HL-60 (cell line): ENCODE data around the gene GDAP1L1.

Experiments used
- DNase-seq, 2 experiments: peaks; one replicate each; pipeline ENCODE4 v3.0.0-alpha.2; 2010 to 2020; ENCODE audit warnings: low read depth in 1 of 2, low spot score in 1 of 2
- H3K27ac ChIP-seq: fragments of 250-450 bp; sonication (Bioruptor Pico); replicated peaks from 2 replicates; pipeline ENCODE4 v1.5.1; 2020; ENCODE audit warnings: mild to moderate bottlenecking, moderate library complexity
- H3K27me3 ChIP-seq: fragments of 250-450 bp; sonication (Bioruptor Pico); 2 replicates; pipeline ENCODE4 v1.5.1; 2021; ENCODE audit warnings: mild to moderate bottlenecking, moderate library complexity; ENCODE audit not compliant: insufficient read depth, poor library complexity, severe bottlenecking
- H3K4me3 ChIP-seq: replicated peaks from 2 replicates; pipeline ENCODE4 v1.5.1; 2011; ENCODE audit warnings: mild to moderate bottlenecking, control low read depth, low read length; ENCODE audit not compliant: insufficient read depth
- GABPA ChIP-seq: IDR thresholded peaks from 2 replicates; pipeline ENCODE4 v1.6.1; 2012; ENCODE audit warnings: low read depth
- POLR2AphosphoS5 ChIP-seq: IDR thresholded peaks from 2 replicates; pipeline ENCODE4 v1.6.1; 2012; ENCODE audit warnings: low read depth
- SPI1 ChIP-seq: IDR thresholded peaks from 2 replicates; pipeline ENCODE4 v1.6.1; 2012; ENCODE audit warnings: low read depth, mild to moderate bottlenecking, borderline replicate concordance
- TF ChIP-seq, protein P1 (sequence below): IDR thresholded peaks from 2 replicates; pipeline ENCODE4 v1.6.1; 2012; ENCODE audit warnings: low read depth; ENCODE audit not compliant: insufficient replicate concordance
- TF ChIP-seq, protein P2 (sequence below): IDR thresholded peaks from one replicate; pipeline ENCODE4 v1.5.1; 2011; ENCODE audit warnings: low read length, control low read depth, inconsistent platforms; ENCODE audit not compliant: insufficient read depth

The GDAP1L1 gene

DNA sequence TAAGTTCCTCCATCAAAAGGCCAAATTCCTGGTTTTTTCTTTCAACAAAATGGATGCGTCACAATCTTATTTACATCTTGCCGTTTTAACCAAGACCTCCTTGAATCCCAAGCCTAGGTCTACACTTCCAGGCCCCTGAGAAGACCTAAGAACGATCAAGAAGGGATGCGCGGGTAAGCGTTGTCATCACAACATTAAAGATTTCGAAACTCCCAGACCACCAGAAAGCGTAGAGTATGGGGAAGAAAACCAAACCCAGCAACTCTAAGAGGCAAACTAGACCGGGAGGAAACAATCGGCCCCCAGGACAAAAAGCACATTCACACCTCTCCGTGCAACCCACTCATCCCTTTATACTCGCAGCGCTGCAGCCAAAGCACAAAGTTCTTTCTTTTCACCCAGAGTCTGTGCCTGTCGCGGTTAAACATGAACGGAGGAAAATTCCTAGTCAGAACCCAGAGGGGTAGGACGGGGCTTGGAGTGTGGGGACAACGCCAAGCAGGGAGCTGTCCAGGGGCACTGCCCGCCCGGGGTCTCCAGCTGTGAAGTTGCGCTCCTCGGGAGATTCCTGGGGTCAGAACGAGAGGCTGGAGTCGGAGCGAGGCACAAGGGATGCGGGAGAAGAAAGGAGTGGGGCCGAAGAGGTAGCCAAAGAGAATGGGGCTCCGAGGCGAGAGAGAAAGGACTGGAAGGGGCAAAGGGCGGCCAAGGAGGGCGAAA lies 37.3 kb upstream of the GDAP1L1 start:
- Histone ChIP-seq H3K27ac (peak overlapping the region; percentile 92), H3K4me3 (peak overlapping the region; percentile 96), H3K27me3 (no peaks in the 10 kb centered on the region)
- DNase-seq: peak in 1 of 2 experiments; percentile 23
- no peak for TF ChIP-seq GABPA
- TF ChIP-seq, protein P1, sequence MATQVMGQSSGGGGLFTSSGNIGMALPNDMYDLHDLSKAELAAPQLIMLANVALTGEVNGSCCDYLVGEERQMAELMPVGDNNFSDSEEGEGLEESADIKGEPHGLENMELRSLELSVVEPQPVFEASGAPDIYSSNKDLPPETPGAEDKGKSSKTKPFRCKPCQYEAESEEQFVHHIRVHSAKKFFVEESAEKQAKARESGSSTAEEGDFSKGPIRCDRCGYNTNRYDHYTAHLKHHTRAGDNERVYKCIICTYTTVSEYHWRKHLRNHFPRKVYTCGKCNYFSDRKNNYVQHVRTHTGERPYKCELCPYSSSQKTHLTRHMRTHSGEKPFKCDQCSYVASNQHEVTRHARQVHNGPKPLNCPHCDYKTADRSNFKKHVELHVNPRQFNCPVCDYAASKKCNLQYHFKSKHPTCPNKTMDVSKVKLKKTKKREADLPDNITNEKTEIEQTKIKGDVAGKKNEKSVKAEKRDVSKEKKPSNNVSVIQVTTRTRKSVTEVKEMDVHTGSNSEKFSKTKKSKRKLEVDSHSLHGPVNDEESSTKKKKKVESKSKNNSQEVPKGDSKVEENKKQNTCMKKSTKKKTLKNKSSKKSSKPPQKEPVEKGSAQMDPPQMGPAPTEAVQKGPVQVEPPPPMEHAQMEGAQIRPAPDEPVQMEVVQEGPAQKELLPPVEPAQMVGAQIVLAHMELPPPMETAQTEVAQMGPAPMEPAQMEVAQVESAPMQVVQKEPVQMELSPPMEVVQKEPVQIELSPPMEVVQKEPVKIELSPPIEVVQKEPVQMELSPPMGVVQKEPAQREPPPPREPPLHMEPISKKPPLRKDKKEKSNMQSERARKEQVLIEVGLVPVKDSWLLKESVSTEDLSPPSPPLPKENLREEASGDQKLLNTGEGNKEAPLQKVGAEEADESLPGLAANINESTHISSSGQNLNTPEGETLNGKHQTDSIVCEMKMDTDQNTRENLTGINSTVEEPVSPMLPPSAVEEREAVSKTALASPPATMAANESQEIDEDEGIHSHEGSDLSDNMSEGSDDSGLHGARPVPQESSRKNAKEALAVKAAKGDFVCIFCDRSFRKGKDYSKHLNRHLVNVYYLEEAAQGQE: peak; percentile 82

DNA sequence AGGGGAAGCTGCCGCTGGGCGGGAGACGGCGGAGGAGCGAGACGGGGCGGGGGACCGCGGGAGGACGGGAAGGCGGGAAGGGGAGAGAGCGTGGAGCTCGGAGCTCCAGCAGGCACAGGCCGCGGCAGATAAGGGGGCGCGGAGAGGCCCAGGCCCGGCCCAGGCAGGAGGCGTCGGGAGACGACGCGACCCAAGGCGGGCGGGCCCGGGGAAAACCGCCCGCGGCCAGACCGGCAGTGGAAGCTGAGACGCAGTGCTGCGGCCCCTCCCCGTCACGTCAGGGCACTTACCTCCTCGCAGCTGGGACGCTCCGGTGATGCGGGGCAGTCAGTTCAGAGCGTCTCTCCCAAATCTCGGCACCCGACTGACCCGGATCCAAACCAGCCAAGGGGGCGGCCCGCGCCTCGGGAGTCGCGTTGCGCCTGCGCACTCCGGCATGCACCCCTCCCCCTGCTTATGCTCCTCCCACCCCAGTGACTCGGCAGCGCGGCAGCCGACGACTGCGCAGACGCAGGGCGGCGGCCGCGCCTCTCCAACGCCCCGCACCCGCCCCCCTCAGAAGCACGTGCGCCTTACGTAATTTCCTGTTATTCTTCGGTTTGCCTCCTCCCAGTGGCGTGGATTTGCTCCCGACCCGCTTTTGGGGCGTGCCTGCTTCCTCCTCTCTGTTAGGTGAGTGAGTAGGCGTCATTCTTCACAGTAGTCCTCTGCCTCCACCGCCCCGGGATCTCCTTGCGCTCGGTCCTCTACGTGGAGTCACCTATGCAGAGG lies 36.5 kb upstream of the GDAP1L1 start, which contains the start of gene OSER1:
Gene OSER1 (minus strand): TSS at position 366 of the 771 bp plus-strand sequence. CDS start 3,814 bp downstream, outside the sequence.
- H3K27ac ChIP-seq: peak within 1 kb of the TSS; percentile 92
- peak within 1 kb of the TSS; percentile 96 for H3K4me3 ChIP-seq
- TF ChIP-seq POLR2AphosphoS5 (peak; percentile 83), GABPA (0 out of 2 replicates have a peak, but pooled peaks have one; percentile 13), SPI1 (peak; percentile 63; the same call in 1 of the 2 replicates)
- TF ChIP-seq, protein P1: peak; percentile 44
- TF ChIP-seq, protein P2, sequence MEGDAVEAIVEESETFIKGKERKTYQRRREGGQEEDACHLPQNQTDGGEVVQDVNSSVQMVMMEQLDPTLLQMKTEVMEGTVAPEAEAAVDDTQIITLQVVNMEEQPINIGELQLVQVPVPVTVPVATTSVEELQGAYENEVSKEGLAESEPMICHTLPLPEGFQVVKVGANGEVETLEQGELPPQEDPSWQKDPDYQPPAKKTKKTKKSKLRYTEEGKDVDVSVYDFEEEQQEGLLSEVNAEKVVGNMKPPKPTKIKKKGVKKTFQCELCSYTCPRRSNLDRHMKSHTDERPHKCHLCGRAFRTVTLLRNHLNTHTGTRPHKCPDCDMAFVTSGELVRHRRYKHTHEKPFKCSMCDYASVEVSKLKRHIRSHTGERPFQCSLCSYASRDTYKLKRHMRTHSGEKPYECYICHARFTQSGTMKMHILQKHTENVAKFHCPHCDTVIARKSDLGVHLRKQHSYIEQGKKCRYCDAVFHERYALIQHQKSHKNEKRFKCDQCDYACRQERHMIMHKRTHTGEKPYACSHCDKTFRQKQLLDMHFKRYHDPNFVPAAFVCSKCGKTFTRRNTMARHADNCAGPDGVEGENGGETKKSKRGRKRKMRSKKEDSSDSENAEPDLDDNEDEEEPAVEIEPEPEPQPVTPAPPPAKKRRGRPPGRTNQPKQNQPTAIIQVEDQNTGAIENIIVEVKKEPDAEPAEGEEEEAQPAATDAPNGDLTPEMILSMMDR: no peak
- no peaks in the 10 kb centered on the region for H3K27me3 ChIP-seq
- peak; percentile 98 to 99 for DNase-seq

DNA sequence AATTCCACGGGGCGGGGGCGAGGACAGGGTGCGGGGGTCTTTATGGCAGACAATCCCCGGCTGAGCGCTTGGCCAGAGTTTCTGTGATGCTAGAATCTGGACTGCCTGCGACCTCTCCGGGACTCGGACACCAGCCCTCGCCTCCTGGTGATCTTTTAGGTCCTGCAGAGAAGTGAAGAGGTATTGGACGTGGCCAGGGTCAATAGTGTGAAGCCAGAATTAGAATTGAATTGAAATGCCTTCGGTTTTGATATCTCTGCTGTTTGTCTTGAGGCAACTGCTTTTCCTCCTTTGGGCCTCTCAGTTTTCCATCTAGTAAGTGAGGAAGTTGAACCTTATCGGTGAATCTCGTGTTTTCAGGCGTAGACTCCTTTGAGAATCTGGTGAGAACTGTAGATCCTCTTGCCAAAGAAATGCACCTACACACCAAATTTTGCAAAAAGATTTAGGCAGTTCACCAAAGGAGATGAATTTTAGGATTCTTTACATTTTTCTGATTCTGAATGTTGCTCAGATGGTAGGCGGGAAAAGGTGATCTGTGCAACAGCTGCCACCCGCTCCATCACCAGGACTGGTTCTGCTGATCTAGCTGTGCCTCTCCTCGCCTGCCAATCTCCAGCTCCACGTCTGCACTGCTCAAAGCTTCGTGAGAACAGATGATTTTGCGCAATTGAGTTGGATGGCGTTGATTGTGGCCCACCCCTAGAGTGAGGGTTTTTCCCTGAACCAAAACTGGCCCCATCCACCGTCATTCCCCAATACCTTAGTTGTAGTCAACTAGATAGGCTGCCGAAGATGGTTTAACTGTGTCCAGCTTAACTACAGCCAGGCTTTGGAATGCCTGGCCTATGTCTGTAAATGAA lies 35.7 kb upstream of the GDAP1L1 start:
- Histone ChIP-seq H3K27ac (peak overlapping the region; percentile 69), H3K4me3 (peak overlapping the region; percentile 96), H3K27me3 (no peaks in the 10 kb centered on the region)
- DNase-seq: no peak
- peak; percentile 60 for TF ChIP-seq SPI1
- TF ChIP-seq, protein P2: no peak
